ENCODE results near the gene RASSF7. TPM values are rescaled to one million over a fixed set of nuclear protein-coding genes. Genes with fewer than 3 reads are reported as not detected.

RASSF7 gene
- polyA plus RNA-seq, 2 of the 4 experiments (the other 2 are of a cell fraction), result 18.4 to 30.7 TPM

GRCh38 chr11:607971-608659, 47.3 kb downstream of the RASSF7 start:
- ChIA-PET POLR2A (interaction anchor here (1.4 kb wide), 1 partner anchor 32 kb away, joined by 3 read pairs; the partner anchor contains the start of gene PHRF1), CTCF (interaction anchor here (1.4 to 1.7 kb wide), 2 partner anchors 53 to 89 kb away, joined by 3 to 5 read pairs; no protein-coding TSS in a partner anchor)
- DNase-seq (ENCODE audit: low read depth in 1 of 2, low spot score in 1 of 2), result no peak
- Histone ChIP-seq H3K4me1 (peaks cover 13% of the 10 kb centered on the region), H3K4me2 (no peak overlapping the region), H3K27ac (no peak overlapping the region), H3K4me3 (no peak overlapping the region), H3K9me3 (no peaks in the 10 kb centered on the region)
- FAIRE-seq, result no peak
- TF ChIP-seq FOSL2 (IDR thresholded peaks at IDR 0.05) (no peak), FOSL2 (CRISPR knock-in tag; IDR thresholded peaks at IDR 0.05) (no peak), TFCP2L1 (CRISPR knock-in tag; IDR thresholded peaks at IDR 0.05) (no peak), BCL3 (IDR thresholded peaks at IDR 0.05) (no peak), EHMT2 (IDR thresholded peaks at IDR 0.05; ENCODE audit: low read depth) (no peak), RARB (CRISPR knock-in tag; IDR thresholded peaks at IDR 0.05) (no peak), POLR2AphosphoS2 (conservative IDR thresholded peaks at IDR 0.05; ENCODE audit: low read length) (no peak), RCOR1 (IDR thresholded peaks at IDR 0.05; ENCODE audit: low read depth, low read length) (no peak), SMC3 (IDR thresholded peaks at IDR 0.05) (no peak), E2F6 (IDR thresholded peaks at IDR 0.05; ENCODE audit: borderline replicate concordance, low read depth) (no peak), ZC3H11A (IDR thresholded peaks at IDR 0.05) (no peak), KDM5A (IDR thresholded peaks at IDR 0.05) (no peak), HOXA7 (CRISPR knock-in tag; IDR thresholded peaks at IDR 0.05) (no peak), HDAC2 (IDR thresholded peaks at IDR 0.05) (no peak), FOSB (CRISPR knock-in tag; IDR thresholded peaks at IDR 0.05) (no peak), ATOH8 (CRISPR knock-in tag; IDR thresholded peaks at IDR 0.05; ENCODE audit: low read depth) (no peak)
- 95% methylated on average over 45 of the region's 45 CpGs for WGBS (ENCODE audit: missing lambda C conversion rate)
- ATAC-seq, result no peak

- WGBS (ENCODE audit: missing lambda C conversion rate), result 89% methylated on average over 27 of the region's 28 CpGs
- Histone ChIP-seq H3K9me3 (no peaks in the 10 kb centered on the region), H3K27ac (no peak overlapping the region), H3K4me1 (peaks cover 13% of the 10 kb centered on the region), H3K4me2 (no peak overlapping the region), H3K4me3 (no peak overlapping the region)
- TF ChIP-seq CHD2 (IDR thresholded peaks at IDR 0.05; ENCODE audit: low read length, partially characterized antibody) (no peak), MYC (IDR thresholded peaks at IDR 0.05; ENCODE audit: borderline replicate concordance, low read length) (no peak), RFX5 (IDR thresholded peaks at IDR 0.05) (no peak), HDAC2 (IDR thresholded peaks at IDR 0.05) (no peak), REST (IDR thresholded peaks at IDR 0.05) (no peak), TP53 (CRISPR knock-in tag; IDR thresholded peaks at IDR 0.05) (no peak), POLR2A (IDR thresholded peaks at IDR 0.05; ENCODE audit: low read length) (no peak), NFE2L2 (conservative IDR thresholded peaks at IDR 0.05; ENCODE audit: low read length) (no peak), ELK1 (IDR thresholded peaks at IDR 0.05; ENCODE audit: low read depth, low read length) (no peak), KDM5A (IDR thresholded peaks at IDR 0.05) (no peak)
- no peak for DNase-seq (ENCODE audit: low read depth in 1 of 2, low spot score in 1 of 2)
- ChIA-PET POLR2A (no interaction called here), CTCF (no interaction called here)
- no peak for ATAC-seq
- FAIRE-seq, result no peak
Measured at GRCh38 chr11:608791-609251, 48.1 kb downstream of the RASSF7 start.
